HL-60/S4 (cell line): ENCODE measurements around the gene AGBL5.

Source experiments
- in situ Hi-C: fragments of 300-500 bp; cut with MboI; formaldehyde crosslinking; loops from 2 replicates; pipeline ENCODE4 v1.14.3; 2022; ENCODE audit warnings: low sequenced_read_pairs

Gene AGBL5

GRCh38 chr2:27088634-27089033, 37.2 kb downstream of the AGBL5 start:
- in situ Hi-C loops: loop anchor here (10.0 kb wide), 1 partner anchor 124 kb away; no protein-coding TSS in a partner anchor

GRCh38 chr2:27089111-27089954, 37.9 kb downstream of the AGBL5 start:
- in situ Hi-C loops: loop anchor here (10.0 kb wide), 1 partner anchor 125 kb away; no protein-coding TSS in a partner anchor

GRCh38 chr2:27091746-27092695, 40.6 kb downstream of the AGBL5 start:
- in situ Hi-C loops: loop anchor here (10.0 kb wide), 1 partner anchor 193 kb away; the partner anchor contains the start of gene TRIM54

GRCh38 chr2:27092696-27093429, 41.4 kb downstream of the AGBL5 start:
- in situ Hi-C loops: loop anchor here (10.0 kb wide), 1 partner anchor 192 kb away; the partner anchor contains the start of gene TRIM54

GRCh38 chr2:27093430-27094352, 42.2 kb downstream of the AGBL5 start:
- in situ Hi-C loops: loop anchor here (10.0 kb wide), 1 partner anchor 191 kb away; the partner anchor contains the start of gene TRIM54

GRCh38 chr2:27094353-27094984, 43.0 kb downstream of the AGBL5 start:
- in situ Hi-C loops: loop anchor here (10.0 kb wide), 1 partner anchor 190 kb away; the partner anchor contains the start of gene TRIM54

- in situ Hi-C loops: loop anchor here (10.0 kb wide), 1 partner anchor 189 kb away; the partner anchor contains the start of gene TRIM54
Measured at GRCh38 chr2:27095427-27095744, 43.9 kb downstream of the AGBL5 start.

- in situ Hi-C loops: loop anchor here (10.0 kb wide), 1 partner anchor 189 kb away; the partner anchor contains the start of gene TRIM54
Measured at GRCh38 chr2:27095745-27096651, 44.5 kb downstream of the AGBL5 start.

- in situ Hi-C loops: loop anchor here (10.0 kb wide), 1 partner anchor 188 kb away; the partner anchor contains the start of gene TRIM54
Measured at GRCh38 chr2:27096748-27097297, 45.4 kb downstream of the AGBL5 start.

- in situ Hi-C loops: loop anchor here (10.0 kb wide), 1 partner anchor 187 kb away; the partner anchor contains the start of gene TRIM54
Measured at GRCh38 chr2:27097341-27097740, 45.9 kb downstream of the AGBL5 start.

- in situ Hi-C loops: loop anchor here (10.0 kb wide), 1 partner anchor 185 kb away; the partner anchor contains the start of gene TRIM54
Measured at GRCh38 chr2:27099334-27099955, 48.0 kb downstream of the AGBL5 start.

- in situ Hi-C loops: no loop called here
Measured at GRCh38 chr2:27100036-27100435, 48.6 kb downstream of the AGBL5 start.

- in situ Hi-C loops: no loop called here
Measured at GRCh38 chr2:27102329-27102728, 50.9 kb downstream of the AGBL5 start.

- in situ Hi-C loops: no loop called here
Measured at GRCh38 chr2:27105981-27106380, 54.5 kb downstream of the AGBL5 start.

GRCh38 chr2:27108221-27108620, 56.8 kb downstream of the AGBL5 start:
- in situ Hi-C loops: no loop called here

GRCh38 chr2:27109083-27109482, 57.6 kb downstream of the AGBL5 start:
- in situ Hi-C loops: no loop called here
